ENCODE measurements around the gene MIAT. TPM values are rescaled to one million over a fixed set of nuclear protein-coding genes. Genes with fewer than 3 reads are reported as not detected.

Gene MIAT
- total RNA-seq, 1 donor from 2014 or later, result 0.12 TPM

DNA sequence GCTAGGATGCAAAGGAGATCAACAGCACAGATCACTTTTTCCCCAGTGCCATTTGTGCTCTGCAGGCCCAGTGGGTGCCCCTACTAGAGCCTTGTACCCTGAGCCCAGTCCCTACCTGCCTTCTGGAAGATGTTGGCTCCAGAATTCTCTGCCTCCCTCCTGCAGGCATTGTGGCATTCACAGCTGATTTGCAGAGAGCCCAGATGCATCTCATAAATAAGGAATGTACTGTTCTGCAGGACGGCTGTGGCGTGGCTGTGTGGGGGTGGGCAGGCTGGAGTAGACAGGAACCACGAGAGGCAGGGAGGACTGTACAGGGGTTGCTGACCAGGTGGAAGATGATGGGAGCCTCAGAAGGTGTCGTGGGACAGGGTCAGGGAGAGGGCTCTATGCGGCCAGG, 11.2 kb upstream of the MIAT start:
- TF ChIP-seq, protein P1, sequence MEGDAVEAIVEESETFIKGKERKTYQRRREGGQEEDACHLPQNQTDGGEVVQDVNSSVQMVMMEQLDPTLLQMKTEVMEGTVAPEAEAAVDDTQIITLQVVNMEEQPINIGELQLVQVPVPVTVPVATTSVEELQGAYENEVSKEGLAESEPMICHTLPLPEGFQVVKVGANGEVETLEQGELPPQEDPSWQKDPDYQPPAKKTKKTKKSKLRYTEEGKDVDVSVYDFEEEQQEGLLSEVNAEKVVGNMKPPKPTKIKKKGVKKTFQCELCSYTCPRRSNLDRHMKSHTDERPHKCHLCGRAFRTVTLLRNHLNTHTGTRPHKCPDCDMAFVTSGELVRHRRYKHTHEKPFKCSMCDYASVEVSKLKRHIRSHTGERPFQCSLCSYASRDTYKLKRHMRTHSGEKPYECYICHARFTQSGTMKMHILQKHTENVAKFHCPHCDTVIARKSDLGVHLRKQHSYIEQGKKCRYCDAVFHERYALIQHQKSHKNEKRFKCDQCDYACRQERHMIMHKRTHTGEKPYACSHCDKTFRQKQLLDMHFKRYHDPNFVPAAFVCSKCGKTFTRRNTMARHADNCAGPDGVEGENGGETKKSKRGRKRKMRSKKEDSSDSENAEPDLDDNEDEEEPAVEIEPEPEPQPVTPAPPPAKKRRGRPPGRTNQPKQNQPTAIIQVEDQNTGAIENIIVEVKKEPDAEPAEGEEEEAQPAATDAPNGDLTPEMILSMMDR (conservative IDR thresholded peaks at IDR 0.05; ENCODE audit: low read depth, low read length), result no peak
- H3K4me3 ChIP-seq (ENCODE audit: low read depth, low read length), result no peak overlapping the region
- DNase-seq (ENCODE audit: low read depth), result no peak

DNA sequence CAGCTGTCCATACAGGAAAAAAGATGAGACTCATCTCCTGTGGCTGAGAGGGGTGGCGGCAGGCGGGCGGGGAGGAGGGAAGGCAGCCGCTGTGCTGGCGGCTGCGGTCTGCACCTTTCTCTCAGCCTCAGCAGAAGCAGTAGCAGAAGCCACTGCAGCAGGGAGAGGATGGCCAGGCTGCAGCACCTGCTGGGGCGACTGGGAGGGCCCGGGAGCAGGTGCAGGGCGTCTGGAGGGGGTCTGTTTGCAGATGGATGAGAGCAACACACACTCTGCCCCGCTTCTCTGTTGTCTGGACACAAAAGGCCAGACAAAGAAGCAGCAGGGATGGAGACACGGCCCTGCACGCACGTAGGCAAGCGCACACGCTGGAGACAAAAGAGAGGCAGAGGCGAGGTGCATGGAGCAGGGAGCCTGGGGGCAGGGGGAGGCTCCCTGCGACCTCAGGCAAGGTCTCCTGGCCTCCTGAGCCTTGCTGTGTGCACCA, 9.3 kb upstream of the MIAT start:
- no peak overlapping the region for H3K4me3 ChIP-seq (ENCODE audit: low read depth, low read length)
- TF ChIP-seq, protein P1 (conservative IDR thresholded peaks at IDR 0.05; ENCODE audit: low read depth, low read length), result no peak
- DNase-seq (ENCODE audit: low read depth), result no peak

DNA sequence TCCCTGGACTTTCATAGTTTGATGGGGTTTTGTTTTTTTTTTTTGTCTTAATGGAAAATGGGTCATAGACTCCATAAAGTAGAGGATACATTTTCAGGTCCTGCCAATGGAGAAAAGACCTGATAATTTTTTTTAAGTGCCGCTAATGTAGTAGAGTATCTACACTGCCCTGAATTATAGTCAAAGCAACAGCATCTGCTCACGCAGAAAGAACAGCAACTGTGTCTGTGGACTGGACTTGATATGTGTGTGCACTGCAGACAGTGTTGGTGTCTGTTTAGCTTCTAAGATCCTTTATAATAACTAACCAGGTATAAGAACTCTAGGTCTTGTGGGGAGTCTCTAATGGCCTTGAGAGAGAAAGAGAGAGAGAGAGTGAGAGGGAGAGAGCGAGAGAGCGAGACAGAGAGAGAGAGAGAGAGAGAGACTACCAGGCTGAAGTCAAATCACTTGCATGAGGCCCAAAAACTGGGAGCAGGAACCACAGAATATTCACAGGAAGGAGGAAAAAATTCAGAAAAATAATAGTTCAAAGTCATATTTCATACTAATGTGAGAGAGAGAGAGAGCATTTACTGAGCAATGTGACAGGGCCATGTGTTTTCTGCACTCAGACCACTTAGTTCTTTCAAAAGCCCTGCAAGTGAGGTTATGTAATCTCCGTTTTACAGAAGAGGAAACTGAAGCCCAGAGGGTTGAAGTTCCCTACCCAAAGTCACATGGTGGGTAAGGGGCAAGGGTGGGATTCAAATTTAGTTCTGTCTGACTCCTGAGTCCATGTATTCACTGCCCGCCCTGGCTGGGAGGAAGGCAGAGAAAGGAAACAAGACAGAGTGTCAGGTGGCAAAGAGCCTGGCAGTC, 8.6 kb upstream of the MIAT start:
- no peak overlapping the region for H3K4me3 ChIP-seq (ENCODE audit: low read depth, low read length)
- TF ChIP-seq, protein P1 (conservative IDR thresholded peaks at IDR 0.05; ENCODE audit: low read depth, low read length), result no peak
- no peak for DNase-seq (ENCODE audit: low read depth)

DNA sequence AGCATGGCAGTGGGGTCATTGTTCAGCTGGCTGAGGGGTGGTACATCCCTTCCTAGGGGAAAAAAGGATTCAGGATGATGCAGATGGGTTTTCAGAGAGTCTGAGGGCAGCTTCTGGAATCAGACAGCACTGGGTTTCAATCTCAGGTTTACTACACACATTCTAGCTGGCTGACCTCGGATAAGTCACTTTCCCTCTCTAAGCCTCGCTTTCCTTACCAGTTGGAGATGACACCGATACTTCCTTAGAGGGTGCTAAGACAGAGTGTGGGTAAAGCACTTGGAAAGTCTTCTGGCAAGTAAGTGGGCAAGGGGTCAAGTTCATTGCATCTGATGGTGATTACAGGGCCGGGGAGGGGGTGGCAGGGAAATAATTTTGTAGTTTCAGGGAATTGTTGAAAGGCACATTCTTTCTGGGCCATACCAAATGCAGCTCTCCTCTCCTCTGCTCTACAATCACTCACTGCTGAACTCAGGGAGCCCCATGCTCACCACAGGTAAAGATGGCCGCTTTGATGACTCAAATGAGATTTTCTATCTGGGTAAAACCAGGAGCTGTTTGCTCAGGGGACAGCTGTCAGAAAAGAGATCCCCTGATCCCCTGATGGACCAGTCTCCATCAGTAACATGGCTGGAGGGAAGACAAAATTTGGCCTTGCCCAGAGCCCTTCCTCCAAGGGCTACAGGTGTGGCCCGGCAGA, 6.5 kb upstream of the MIAT start:
- TF ChIP-seq, protein P1 (conservative IDR thresholded peaks at IDR 0.05; ENCODE audit: low read depth, low read length), result no peak
- no peak overlapping the region for H3K4me3 ChIP-seq (ENCODE audit: low read depth, low read length)
- no peak for DNase-seq (ENCODE audit: low read depth)

DNA sequence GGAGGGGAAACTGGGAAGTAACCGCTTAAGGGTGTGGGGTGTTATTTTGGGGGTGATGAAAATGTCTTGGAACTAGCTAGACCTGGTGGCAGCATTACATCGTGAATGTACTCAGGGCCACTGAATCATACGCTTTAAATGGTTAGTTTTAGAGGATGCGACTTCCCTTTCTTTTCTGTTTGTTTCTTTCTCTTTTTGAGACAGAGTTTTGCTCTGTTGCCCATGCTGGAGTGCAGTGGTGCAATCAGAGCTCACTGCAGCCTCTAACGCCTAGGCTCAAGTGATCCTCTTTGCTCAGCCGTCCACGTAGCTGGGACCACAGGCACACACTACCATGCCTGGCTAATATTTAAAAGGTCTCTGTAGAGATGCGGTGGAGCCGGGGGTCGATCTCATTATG, 5.6 kb upstream of the MIAT start:
- DNase-seq (ENCODE audit: low read depth), result no peak
- TF ChIP-seq, protein P1 (conservative IDR thresholded peaks at IDR 0.05; ENCODE audit: low read depth, low read length), result no peak
- H3K4me3 ChIP-seq (ENCODE audit: low read depth, low read length), result no peak overlapping the region

DNA sequence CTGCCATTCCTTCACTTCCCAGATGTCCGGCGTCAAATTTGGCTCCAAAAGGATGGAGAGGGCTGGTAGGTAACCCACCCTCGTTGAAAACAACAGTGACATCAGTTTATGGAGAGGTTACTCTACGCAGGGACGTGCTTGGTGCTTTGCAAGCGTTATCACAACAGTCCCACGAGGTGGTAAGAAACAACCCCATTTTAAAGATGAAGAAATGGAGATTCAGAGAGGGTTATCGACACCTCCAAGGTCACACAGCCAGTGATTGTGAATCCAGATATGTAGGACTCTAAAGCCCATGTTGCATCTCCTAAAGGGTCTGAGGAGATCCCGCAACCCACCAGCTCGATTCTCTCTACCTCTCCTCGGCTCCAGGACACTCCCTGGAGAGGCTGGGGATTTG, 773 bp downstream of the MIAT start:
- TF ChIP-seq, protein P1 (conservative IDR thresholded peaks at IDR 0.05; ENCODE audit: low read depth, low read length), result no peak
- peak overlapping the region; percentile 36 for H3K4me3 ChIP-seq (ENCODE audit: low read depth, low read length)
- no peak for DNase-seq (ENCODE audit: low read depth)

Data from epithelial cell of proximal tubule (primary cell).